NCI-H526 (cell line): ENCODE results near the gene CHST6.

Experiments
- DNase-seq, 2 experiments: peaks; one replicate each; lab custom pipeline; 2025; lab: John Stamatoyannopoulos, UW

CHST6 gene

GRCh38 chr16:75475420-75475847 is 19.8 kb downstream of the CHST6 start:
- DNase-seq = no peak

- DNase-seq = no peak
These were observed 22.0 kb downstream of the CHST6 start for GRCh38 chr16:75472908-75473877.

GRCh38 chr16:75471723-75472633 is 23.3 kb downstream of the CHST6 start:
- DNase-seq = peak in 1 of 2 experiments; percentile 62

- DNase-seq = no peak
These were observed 28.5 kb downstream of the CHST6 start for GRCh38 chr16:75466760-75467159.

GRCh38 chr16:75464122-75464918 is 30.9 kb downstream of the CHST6 start, which contains the start of gene TMEM170A:
Gene TMEM170A (minus strand): TSS chr16:75464689. CDS start chr16:75464600, 89 bp downstream.
- peak; percentile 89 to 97 for DNase-seq

- DNase-seq = peak in 1 of 2 experiments; percentile 41
These were observed 31.7 kb downstream of the CHST6 start for GRCh38 chr16:75463389-75464121.

GRCh38 chr16:75462806-75463205 is 32.4 kb downstream of the CHST6 start:
- no peak for DNase-seq

- DNase-seq = no peak
These were observed 33.7 kb downstream of the CHST6 start for GRCh38 chr16:75461575-75461974.

- DNase-seq = no peak
These were observed 34.8 kb downstream of the CHST6 start for GRCh38 chr16:75460446-75460845.

GRCh38 chr16:75459691-75460090 is 35.5 kb downstream of the CHST6 start:
- no peak for DNase-seq

- no peak for DNase-seq
These were observed 36.8 kb downstream of the CHST6 start for GRCh38 chr16:75458439-75458838.

- no peak for DNase-seq
These were observed 37.2 kb downstream of the CHST6 start for GRCh38 chr16:75458029-75458428.

- no peak for DNase-seq
These were observed 37.7 kb downstream of the CHST6 start for GRCh38 chr16:75457485-75458021.

- DNase-seq = no peak
These were observed 38.3 kb downstream of the CHST6 start for GRCh38 chr16:75456971-75457370.

GRCh38 chr16:75456486-75456885 is 38.8 kb downstream of the CHST6 start:
- peak in 1 of 2 experiments; percentile 20 for DNase-seq

GRCh38 chr16:75455677-75456076 is 39.6 kb downstream of the CHST6 start:
- DNase-seq = no peak

- peak in 1 of 2 experiments; percentile 38 for DNase-seq
These were observed 42.6 kb downstream of the CHST6 start for GRCh38 chr16:75452464-75453190.

GRCh38 chr16:75446416-75446815 is 48.8 kb downstream of the CHST6 start:
- no peak for DNase-seq

- no peak for DNase-seq
These were observed 49.9 kb downstream of the CHST6 start for GRCh38 chr16:75445298-75445697.

- no peak for DNase-seq
These were observed 51.9 kb downstream of the CHST6 start for GRCh38 chr16:75443298-75443697.
